CD1c-positive myeloid dendritic cell (primary cell): Measurements from ENCODE around the gene TPST2.

Experiments
- DNase-seq: peaks from one replicate; pipeline ENCODE4 v3.0.0-alpha.2; 2016; ENCODE audit errors: extremely low spot score

Gene TPST2

GRCh38 chr22:26496456-26496855, 93.5 kb downstream of the TPST2 start:
- DNase-seq, result no peak

GRCh38 chr22:26494506-26494905, 95.4 kb downstream of the TPST2 start:
- DNase-seq, result no peak

GRCh38 chr22:26492220-26492619, 97.7 kb downstream of the TPST2 start:
- DNase-seq, result no peak

GRCh38 chr22:26489447-26490036, 100.4 kb downstream of the TPST2 start:
- no peak for DNase-seq

GRCh38 chr22:26487996-26488395, 101.9 kb downstream of the TPST2 start:
- DNase-seq, result no peak

- DNase-seq, result no peak
These were observed 103.5 kb downstream of the TPST2 start for GRCh38 chr22:26486394-26486793.

- DNase-seq, result no peak
These were observed 104.0 kb downstream of the TPST2 start for GRCh38 chr22:26485806-26486390.

GRCh38 chr22:26485013-26485412, 104.9 kb downstream of the TPST2 start:
- no peak for DNase-seq

GRCh38 chr22:26484360-26484706, 105.6 kb downstream of the TPST2 start:
- peak; percentile 20 for DNase-seq

GRCh38 chr22:26483439-26484359, 106.2 kb downstream of the TPST2 start, which contains the start of the genes HPS4 and SRRD:
TSS of gene HPS4 (minus strand) at chr22:26483783. CDS start at chr22:26481762, 2,021 bp downstream.
TSS of gene SRRD (plus strand) at chr22:26483877. CDS start at chr22:26483891, 14 bp downstream.
- peak; percentile 97 for DNase-seq

GRCh38 chr22:26483043-26483438, 106.9 kb downstream of the TPST2 start:
- DNase-seq, result no peak

GRCh38 chr22:26482161-26482560, 107.8 kb downstream of the TPST2 start:
- peak; percentile 27 for DNase-seq

GRCh38 chr22:26481694-26482093, 108.2 kb downstream of the TPST2 start:
- peak; percentile 66 for DNase-seq

- no peak for DNase-seq
These were observed 108.7 kb downstream of the TPST2 start for GRCh38 chr22:26481112-26481693.

- DNase-seq, result no peak
These were observed 109.4 kb downstream of the TPST2 start for GRCh38 chr22:26480611-26480932.

- DNase-seq, result peak; percentile 55
These were observed 109.9 kb downstream of the TPST2 start for GRCh38 chr22:26479792-26480610.

GRCh38 chr22:26479043-26479791, 110.7 kb downstream of the TPST2 start:
- peak; percentile 8 for DNase-seq

- no peak for DNase-seq
These were observed 112.6 kb downstream of the TPST2 start for GRCh38 chr22:26477341-26477731.

GRCh38 chr22:26476705-26477340, 113.1 kb downstream of the TPST2 start:
- DNase-seq, result no peak

- DNase-seq, result peak; percentile 13
These were observed 115.2 kb downstream of the TPST2 start for GRCh38 chr22:26474682-26475081.
